Panc1 (cell line): ENCODE results near the gene SEC61G.

Experiments used
- POLR2AphosphoS5 ChIP-seq: IDR thresholded peaks from 2 replicates; pipeline ENCODE4 v1.6.1; 2012; ENCODE audit warnings: mild to moderate bottlenecking, low read depth, low read length, moderate library complexity
- TF ChIP-seq, protein P1 (sequence below): fragments of 450-650 bp; IDR thresholded peaks from 2 replicates; pipeline ENCODE4 v1.5.1; 2017; ENCODE audit warnings: mild to moderate bottlenecking

DNA sequence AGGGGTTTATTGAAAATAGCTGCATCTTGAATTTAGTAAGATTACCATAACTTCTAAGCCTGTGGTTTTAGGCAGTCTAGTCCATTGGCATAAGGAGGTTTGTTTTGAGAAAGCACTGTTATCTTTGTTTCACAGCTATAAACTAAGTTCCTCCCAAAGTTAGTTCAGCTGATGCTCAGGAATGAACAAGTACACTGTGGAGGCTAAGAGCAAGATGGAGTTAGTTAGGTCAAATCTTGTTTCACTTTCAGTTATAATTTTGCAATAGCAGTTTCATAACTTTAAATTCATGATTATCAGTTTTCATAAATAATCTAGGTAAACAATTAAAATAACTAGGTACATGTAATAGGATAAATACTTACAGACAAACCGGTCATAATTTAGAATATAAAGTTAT lies 15.4 kb downstream of the SEC61G start:
- TF ChIP-seq POLR2AphosphoS5, result no peak
- TF ChIP-seq, protein P1, sequence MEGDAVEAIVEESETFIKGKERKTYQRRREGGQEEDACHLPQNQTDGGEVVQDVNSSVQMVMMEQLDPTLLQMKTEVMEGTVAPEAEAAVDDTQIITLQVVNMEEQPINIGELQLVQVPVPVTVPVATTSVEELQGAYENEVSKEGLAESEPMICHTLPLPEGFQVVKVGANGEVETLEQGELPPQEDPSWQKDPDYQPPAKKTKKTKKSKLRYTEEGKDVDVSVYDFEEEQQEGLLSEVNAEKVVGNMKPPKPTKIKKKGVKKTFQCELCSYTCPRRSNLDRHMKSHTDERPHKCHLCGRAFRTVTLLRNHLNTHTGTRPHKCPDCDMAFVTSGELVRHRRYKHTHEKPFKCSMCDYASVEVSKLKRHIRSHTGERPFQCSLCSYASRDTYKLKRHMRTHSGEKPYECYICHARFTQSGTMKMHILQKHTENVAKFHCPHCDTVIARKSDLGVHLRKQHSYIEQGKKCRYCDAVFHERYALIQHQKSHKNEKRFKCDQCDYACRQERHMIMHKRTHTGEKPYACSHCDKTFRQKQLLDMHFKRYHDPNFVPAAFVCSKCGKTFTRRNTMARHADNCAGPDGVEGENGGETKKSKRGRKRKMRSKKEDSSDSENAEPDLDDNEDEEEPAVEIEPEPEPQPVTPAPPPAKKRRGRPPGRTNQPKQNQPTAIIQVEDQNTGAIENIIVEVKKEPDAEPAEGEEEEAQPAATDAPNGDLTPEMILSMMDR, result no peak
